Kidney (tissue), 14 donors: ENCODE measurements around the gene MRPL46. TPM values are rescaled to one million over a fixed set of nuclear protein-coding genes. Genes with fewer than 3 reads are reported as not detected.
"Not testable (repeated sequence)": the region's sequence is repeated elsewhere in the genome, so short reads cannot be mapped to it uniquely, and the experiment has no call there.

Source experiments
- DNase-seq, 5 donors: peaks; one replicate each; pipeline ENCODE4 v3.0.0-alpha.2; 2013 to 2020
- FAIRE-seq: peaks from 2 replicates; lab custom pipeline; 2012; peaks lifted over from hg19 to GRCh38; lab: Jason Lieb, UNC
- H3K27ac ChIP-seq, 2 donors: one replicate each; pipeline ENCODE4 v1.7.0; 2013; ENCODE audit warnings: low read depth in 2 of 2, low read length in 2 of 2, inconsistent platforms in 1 of 2
- H3K27me3 ChIP-seq: one replicate; pipeline ENCODE4 v1.7.1; 2013; ENCODE audit warnings: low read length, inconsistent platforms; ENCODE audit not compliant: control insufficient read depth, insufficient read depth
- H3K36me3 ChIP-seq, 3 donors: one replicate each; pipeline versions ENCODE4 v1.7.0 to v1.7.1; 2013; ENCODE audit warnings: low read length in 3 of 3, control low read depth in 1 of 3, inconsistent platforms in 1 of 3; ENCODE audit not compliant: insufficient read depth in 3 of 3, control insufficient read depth in 2 of 3
- H3K4me1 ChIP-seq, 3 donors: one replicate each; pipeline versions ENCODE4 v1.7.0 to v1.7.1; 2013; ENCODE audit warnings: low read length in 3 of 3, inconsistent platforms in 1 of 3, low read depth in 1 of 3; ENCODE audit not compliant: control insufficient read depth in 2 of 3, insufficient read depth in 2 of 3
- H3K4me3 ChIP-seq, 3 donors: one replicate each; pipeline versions ENCODE4 v1.7.0 to v1.8.1; 2013; ENCODE audit warnings: low read length in 3 of 3, control low read depth in 1 of 3, inconsistent platforms in 1 of 3
- H3K9ac ChIP-seq, 3 donors: one replicate each; pipeline versions ENCODE4 v1.7.0 to v1.7.1; 2013; ENCODE audit warnings: low read length in 3 of 3, control low read depth in 1 of 3, inconsistent platforms in 1 of 3
- H3K9me3 ChIP-seq, 3 donors: one replicate each; pipeline versions ENCODE4 v1.7.0 to v1.7.1; 2013; ENCODE audit warnings: low read length in 3 of 3, control low read depth in 1 of 3, inconsistent platforms in 1 of 3; ENCODE audit not compliant: control insufficient read depth in 2 of 3, insufficient read depth in 1 of 3
- CTCF ChIP-seq: IDR thresholded peaks from 3 replicates; pipeline ENCODE4 v1.5.1; 2012; ENCODE audit warnings: mild to moderate bottlenecking, moderate library complexity, borderline replicate concordance; ENCODE audit not compliant: insufficient read depth; ENCODE audit errors: extremely low read depth
- intact Hi-C: fragments of 100-400 bp; cut with DNase I; formaldehyde crosslinking; loops from one replicate; pipeline ENCODE4 v1.11.1; 2022
- polyA plus RNA-seq: library from polyadenylated mRNA; stranded (reverse); fragments of 350-450 nt; fragmentation: Illumina TruSeq; extraction: RNeasy Lipid Tissue Mini Kit (QIAGEN cat#74804); gene quantifications from one replicate; pipeline ENCODE4 v1.2.3, GENCODE V29; 2014; ENCODE audit warnings: low read depth, low replicate concordance; ENCODE audit not compliant: insufficient read depth
- total RNA-seq: library from RNA; stranded (reverse); fragmentation: NEBNext Ultra II Directional; extraction: Animal tissue kit (Norgen Biotek cat#: 25700); gene quantifications from one replicate; pipeline ENCODE4 v1.2.1, GENCODE V29; 2021
- donor health status: control.
- donor health status: control.
- donor health status: control.
- donor health status: control.
- donor health status: control.
- donor health status: DM: yes; HTN: yes; CAD: no.
- donor health status: Normal renal cell carcinoma (clear cell type).

The MRPL46 gene
- total and polyA plus RNA-seq, 2 donors from 2014 or later, result 24.7 to 73.4 TPM

DNA sequence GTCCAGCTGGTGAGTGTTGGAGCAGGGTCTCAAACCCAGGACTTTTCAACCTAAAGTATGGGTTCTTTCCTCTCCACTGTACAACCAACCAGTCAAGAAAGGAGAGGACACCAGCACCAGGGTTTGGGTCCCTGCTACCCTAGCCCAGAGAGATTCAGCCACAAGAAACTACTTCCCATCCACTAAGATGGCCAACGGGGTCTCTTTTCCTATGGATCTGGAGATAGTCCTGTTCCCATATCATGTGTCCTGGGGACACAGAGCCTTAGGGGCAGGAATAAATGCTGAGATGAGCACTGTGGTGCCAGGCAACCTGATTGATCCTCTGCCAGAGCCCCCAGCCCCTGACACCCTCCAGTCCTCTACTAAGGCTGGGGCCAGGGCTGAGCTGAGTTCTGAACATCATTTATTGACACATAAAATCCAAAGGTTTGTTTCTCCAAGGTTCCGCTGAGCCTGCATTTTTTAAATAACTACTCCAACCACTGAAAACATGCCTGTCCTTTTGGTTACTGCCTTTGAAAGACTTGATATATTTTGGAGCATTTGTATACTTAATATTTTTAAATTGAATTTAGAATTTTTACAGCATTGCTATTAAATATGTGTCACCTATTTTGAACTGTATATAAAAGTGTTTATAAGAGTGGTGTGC, 26.0 kb downstream of the MRPL46 start:
- Histone ChIP-seq H3K36me3 (no peaks in the 10 kb centered on the region), H3K4me1 (no peaks in the 10 kb centered on the region), H3K4me3 (no peak overlapping the region), H3K9ac (no peak overlapping the region), H3K27ac (no peak overlapping the region), H3K27me3 (no peaks in the 10 kb centered on the region), H3K9me3 (peaks cover 0 to 7% (median 0%) of the 10 kb centered on the region in 3 donors)
- DNase-seq (no peak), FAIRE-seq (no peak)
- intact Hi-C loops, result no loop called here
- no peak for TF ChIP-seq CTCF

- no peaks in the 10 kb centered on the region for H3K4me1 ChIP-seq
- intact Hi-C loops, result no loop called here
- H3K27ac ChIP-seq, result no peak overlapping the region
- H3K4me3 ChIP-seq, result no peak overlapping the region
- no peak for TF ChIP-seq CTCF
- no peak for FAIRE-seq
- H3K36me3 ChIP-seq, result no peaks in the 10 kb centered on the region
- no peak for DNase-seq
- no peak overlapping the region for H3K9ac ChIP-seq
- no peaks in the 10 kb centered on the region for H3K27me3 ChIP-seq
- peaks cover 0 to 7% (median 0%) of the 10 kb centered on the region in 3 donors for H3K9me3 ChIP-seq
These were observed 27.2 kb downstream of the MRPL46 start for GRCh38 chr15:88440021-88440420.

DNA sequence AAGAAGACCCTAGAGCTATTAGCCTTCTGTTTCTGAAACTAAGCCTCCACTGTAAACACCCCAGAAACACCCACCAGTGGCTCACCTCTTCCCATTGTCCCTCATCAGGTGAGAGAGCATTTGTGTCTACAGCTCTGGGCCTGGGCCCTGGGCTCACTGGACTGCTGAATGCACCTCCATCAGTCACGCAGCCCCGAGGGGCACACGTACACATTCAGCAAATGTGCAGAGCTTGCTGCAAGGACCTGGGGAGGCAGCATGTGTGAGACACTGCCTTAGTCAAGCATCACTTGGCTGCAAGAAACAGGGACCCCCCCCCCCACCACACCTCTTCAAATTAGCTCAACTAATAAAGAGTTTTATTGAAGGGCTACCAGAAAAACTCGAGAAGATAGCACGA, 29.0 kb downstream of the MRPL46 start:
- Histone ChIP-seq H3K4me1 (no peaks in the 10 kb centered on the region), H3K27ac (no peak overlapping the region), H3K27me3 (no peaks in the 10 kb centered on the region), H3K36me3 (no peaks in the 10 kb centered on the region), H3K9ac (no peak overlapping the region), H3K9me3 (peaks cover 0 to under 1% (median 0%) of the 10 kb centered on the region in 3 donors), H3K4me3 (no peak overlapping the region)
- intact Hi-C loops, result no loop called here
- FAIRE-seq (no peak), DNase-seq (no peak)
- no peak for TF ChIP-seq CTCF

DNA sequence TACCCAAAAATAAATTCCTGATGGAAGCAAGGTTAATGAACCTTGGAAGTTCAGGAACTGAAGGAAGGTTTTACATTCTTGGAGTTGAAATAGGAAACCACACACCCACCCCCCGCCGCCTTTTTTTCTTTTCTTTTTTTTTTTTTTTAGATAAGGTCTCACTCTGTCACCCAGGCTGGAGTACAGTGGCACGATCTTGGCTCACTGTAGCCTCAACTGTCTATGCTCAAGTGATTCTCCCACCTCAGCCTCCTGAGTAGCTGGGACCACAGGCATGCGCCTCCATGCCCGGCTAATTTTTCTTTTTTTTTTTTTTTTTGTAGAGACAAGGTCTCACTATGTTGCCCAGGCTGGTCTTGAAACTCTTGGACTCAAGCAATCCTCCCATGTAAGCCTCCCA, 33.1 kb downstream of the MRPL46 start:
- H3K27me3 ChIP-seq, H3K9ac ChIP-seq, H3K4me3 ChIP-seq, H3K27ac ChIP-seq, H3K4me1 ChIP-seq, FAIRE-seq, H3K9me3 ChIP-seq, intact Hi-C loops, H3K36me3 ChIP-seq: not testable (repeated sequence)
- DNase-seq, result peak in 1 of 5 donors; percentile 24
